ENCODE results near the gene COL9A1.
A peak's percentile ranks its signal among the peaks of the same experiment; 100 is the strongest.

COL9A1 gene

GRCh38 chr6:70280400-70280853 lies 22.5 kb downstream of the COL9A1 start:
- DNase-seq (ENCODE audit: low read depth in 2 of 2), result no peak
- TF ChIP-seq CTCF (IDR thresholded peaks at IDR 0.05; ENCODE audit: low read depth, low read length), result no peak
- H3K4me3 ChIP-seq (replicated peaks in 1 of 2; ENCODE audit: low read depth in 2 of 2, low read length in 2 of 2), result no peak overlapping the region

- peak; percentile 55 to 63 for DNase-seq (ENCODE audit: low read depth in 2 of 2)
Observed at GRCh38 chr6:70277470-70277869, 25.4 kb downstream of the COL9A1 start.

GRCh38 chr6:70274338-70274737 lies 28.5 kb downstream of the COL9A1 start:
- H3K4me3 ChIP-seq (replicated peaks in 1 of 2; ENCODE audit: low read depth in 2 of 2, low read length in 2 of 2), result no peak overlapping the region
- no peak for TF ChIP-seq CTCF (IDR thresholded peaks at IDR 0.05; ENCODE audit: low read depth, low read length)
- no peak for DNase-seq (ENCODE audit: low read depth in 2 of 2)

More at GRCh38 chr6:70277470-70277869, 25.4 kb downstream of the COL9A1 start:
- TF ChIP-seq CTCF (IDR thresholded peaks at IDR 0.05; ENCODE audit: low read depth, low read length), result no peak
- no peak overlapping the region for H3K4me3 ChIP-seq (replicated peaks in 1 of 2; ENCODE audit: low read depth in 2 of 2, low read length in 2 of 2)

- no peak overlapping the region for H3K4me3 ChIP-seq (replicated peaks in 1 of 2; ENCODE audit: low read depth in 2 of 2, low read length in 2 of 2)
- no peak for DNase-seq (ENCODE audit: low read depth in 2 of 2)
- no peak for TF ChIP-seq CTCF (IDR thresholded peaks at IDR 0.05; ENCODE audit: low read depth, low read length)
Observed at GRCh38 chr6:70272071-70272470, 30.8 kb downstream of the COL9A1 start.

GRCh38 chr6:70270287-70271005 lies 32.4 kb downstream of the COL9A1 start:
- TF ChIP-seq CTCF (IDR thresholded peaks at IDR 0.05; ENCODE audit: low read depth, low read length), result no peak
- DNase-seq (ENCODE audit: low read depth in 2 of 2), result no peak
- H3K4me3 ChIP-seq (replicated peaks in 1 of 2; ENCODE audit: low read depth in 2 of 2, low read length in 2 of 2), result no peak overlapping the region

GRCh38 chr6:70266142-70266541 lies 36.7 kb downstream of the COL9A1 start:
- H3K4me3 ChIP-seq (replicated peaks in 1 of 2; ENCODE audit: low read depth in 2 of 2, low read length in 2 of 2), result no peak overlapping the region
- no peak for TF ChIP-seq CTCF (IDR thresholded peaks at IDR 0.05; ENCODE audit: low read depth, low read length)
- no peak for DNase-seq (ENCODE audit: low read depth in 2 of 2)

- no peak for DNase-seq (ENCODE audit: low read depth in 2 of 2)
- no peak for TF ChIP-seq CTCF (IDR thresholded peaks at IDR 0.05; ENCODE audit: low read depth, low read length)
- H3K4me3 ChIP-seq (replicated peaks in 1 of 2; ENCODE audit: low read depth in 2 of 2, low read length in 2 of 2), result no peak overlapping the region
Observed at GRCh38 chr6:70264306-70264705, 38.6 kb downstream of the COL9A1 start.

Data from cardiac fibroblast (primary cell).